ENCODE results near the gene MARF1. TPM values are rescaled to one million over a fixed set of nuclear protein-coding genes. Genes with fewer than 3 reads are reported as not detected.
"Not testable (repeated sequence)": the region's sequence is repeated elsewhere in the genome, so short reads cannot be mapped to it uniquely, and the experiment has no call there.

MARF1 gene, protein sequence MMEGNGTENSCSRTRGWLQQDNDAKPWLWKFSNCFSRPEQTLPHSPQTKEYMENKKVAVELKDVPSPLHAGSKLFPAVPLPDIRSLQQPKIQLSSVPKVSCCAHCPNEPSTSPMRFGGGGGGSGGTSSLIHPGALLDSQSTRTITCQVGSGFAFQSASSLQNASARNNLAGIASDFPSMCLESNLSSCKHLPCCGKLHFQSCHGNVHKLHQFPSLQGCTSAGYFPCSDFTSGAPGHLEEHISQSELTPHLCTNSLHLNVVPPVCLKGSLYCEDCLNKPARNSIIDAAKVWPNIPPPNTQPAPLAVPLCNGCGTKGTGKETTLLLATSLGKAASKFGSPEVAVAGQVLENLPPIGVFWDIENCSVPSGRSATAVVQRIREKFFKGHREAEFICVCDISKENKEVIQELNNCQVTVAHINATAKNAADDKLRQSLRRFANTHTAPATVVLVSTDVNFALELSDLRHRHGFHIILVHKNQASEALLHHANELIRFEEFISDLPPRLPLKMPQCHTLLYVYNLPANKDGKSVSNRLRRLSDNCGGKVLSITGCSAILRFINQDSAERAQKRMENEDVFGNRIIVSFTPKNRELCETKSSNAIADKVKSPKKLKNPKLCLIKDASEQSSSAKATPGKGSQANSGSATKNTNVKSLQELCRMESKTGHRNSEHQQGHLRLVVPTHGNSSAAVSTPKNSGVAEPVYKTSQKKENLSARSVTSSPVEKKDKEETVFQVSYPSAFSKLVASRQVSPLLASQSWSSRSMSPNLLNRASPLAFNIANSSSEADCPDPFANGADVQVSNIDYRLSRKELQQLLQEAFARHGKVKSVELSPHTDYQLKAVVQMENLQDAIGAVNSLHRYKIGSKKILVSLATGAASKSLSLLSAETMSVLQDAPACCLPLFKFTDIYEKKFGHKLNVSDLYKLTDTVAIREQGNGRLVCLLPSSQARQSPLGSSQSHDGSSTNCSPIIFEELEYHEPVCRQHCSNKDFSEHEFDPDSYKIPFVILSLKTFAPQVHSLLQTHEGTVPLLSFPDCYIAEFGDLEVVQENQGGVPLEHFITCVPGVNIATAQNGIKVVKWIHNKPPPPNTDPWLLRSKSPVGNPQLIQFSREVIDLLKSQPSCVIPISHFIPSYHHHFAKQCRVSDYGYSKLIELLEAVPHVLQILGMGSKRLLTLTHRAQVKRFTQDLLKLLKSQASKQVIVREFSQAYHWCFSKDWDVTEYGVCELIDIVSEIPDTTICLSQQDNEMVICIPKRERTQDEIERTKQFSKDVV (N-terminal part only)
- 10 to 100 TPM; 72.6 to 80.2 TPM for total RNA-seq

DNA sequence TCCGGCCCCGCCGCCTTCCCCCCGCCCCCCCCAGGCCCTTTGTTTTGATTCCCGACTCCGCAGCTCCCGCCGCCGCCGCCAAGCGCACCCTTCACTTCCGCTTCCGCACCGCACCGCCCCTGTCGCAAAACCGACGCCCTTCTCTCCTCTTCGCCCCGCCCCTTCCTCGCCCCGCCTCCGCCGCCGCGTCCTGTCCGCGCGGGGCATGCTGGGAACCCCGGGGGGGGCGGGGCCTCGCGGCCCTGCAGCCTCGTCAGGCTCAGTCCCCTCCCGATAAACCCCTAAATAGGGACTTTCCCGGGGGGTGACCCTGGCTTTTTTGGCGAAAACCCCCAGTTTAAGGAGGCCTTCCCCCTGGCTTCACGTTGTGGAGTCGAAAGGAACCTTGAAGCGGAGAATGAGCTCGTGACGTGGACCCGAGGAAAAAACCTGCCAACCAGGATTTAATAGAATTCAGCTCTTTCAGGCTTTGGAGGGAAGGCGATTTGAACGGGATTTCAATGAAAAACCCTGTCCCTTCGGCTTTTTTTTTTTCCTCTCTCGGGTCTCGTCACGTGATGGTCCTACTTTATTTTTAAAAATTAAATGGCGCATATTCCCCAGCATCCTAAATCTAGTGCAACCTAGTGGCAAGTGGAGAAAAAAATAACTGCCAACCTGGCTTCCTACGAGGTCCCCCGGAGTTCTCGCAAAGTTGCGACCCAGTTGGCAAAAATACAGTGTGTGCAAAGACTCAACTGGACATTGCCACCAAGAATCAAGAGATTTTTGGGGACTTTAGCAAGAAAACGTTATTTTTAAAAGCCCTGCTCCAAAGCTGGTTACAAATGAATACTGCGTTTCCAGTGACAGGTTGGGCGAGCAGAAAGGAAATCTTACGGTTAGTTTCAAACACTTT lies at the start of gene MARF1:
TSS of gene MARF1 (minus strand) at position 107 of the 898 bp plus-strand sequence. CDS start 3,921 bp downstream, outside the sequence.
- H3K4me1 Mint-ChIP-seq (ENCODE audit: low read depth), result peaks cover 61% of the 10 kb centered on the region
- H3K9me3 Mint-ChIP-seq, result no peaks in the 10 kb centered on the region
- H3K27me3 Mint-ChIP-seq (ENCODE audit: low read depth), result no peaks in the 10 kb centered on the region
- peak within 1 kb of the TSS; percentile 85 for H3K4me3 Mint-ChIP-seq
- CTCF ChIA-PET, result interaction anchor here (0.6 to 1.5 kb wide), 11 partner anchors 8 to 218 kb away, joined by 3 to 5 read pairs (median 4); no protein-coding TSS in a partner anchor
- peak; percentile 99 for DNase-seq
- intact Hi-C loops (cut with micrococcal nuclease), result loop anchor here (1.0 to 10.0 kb wide), 8 partner anchors 8 to 628 kb away; partner anchors contain the start of gene CEP20
- H3K27ac Mint-ChIP-seq, result peak within 1 kb of the TSS; percentile 99
- H3K36me3 Mint-ChIP-seq (ENCODE audit: low read depth), result peaks cover 8% of the 10 kb centered on the region

DNA sequence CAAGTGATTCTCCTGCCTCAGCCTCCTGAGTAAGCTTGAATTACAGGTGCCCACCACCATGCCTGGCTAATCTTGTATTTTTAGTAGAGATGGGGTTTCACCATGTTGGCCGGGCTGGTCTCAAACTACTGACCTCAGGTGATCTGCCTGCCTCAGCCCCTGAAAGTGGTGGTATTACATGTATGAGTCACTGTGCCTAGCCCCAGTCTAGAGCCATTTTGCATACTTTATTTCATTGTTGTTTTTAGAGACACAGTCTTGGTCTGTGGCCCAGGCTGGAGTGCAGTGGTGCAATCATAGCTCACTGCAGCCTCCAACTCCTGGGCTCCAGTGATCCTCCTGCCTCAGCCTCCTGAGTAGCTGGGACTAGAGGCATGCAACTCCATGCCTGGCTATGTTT lies 49.6 kb upstream of the MARF1 start:
- H3K4me1 Mint-ChIP-seq (ENCODE audit: low read depth); H3K27me3 Mint-ChIP-seq (ENCODE audit: low read depth); H3K27ac Mint-ChIP-seq; H3K9me3 Mint-ChIP-seq; H3K4me3 Mint-ChIP-seq; DNase-seq; intact Hi-C loops (cut with micrococcal nuclease): not testable (repeated sequence)
- CTCF ChIA-PET, result interaction anchor here (1.4 kb wide), 1 partner anchor 12 kb away, joined by 3 read pairs; no protein-coding TSS in a partner anchor
- H3K36me3 Mint-ChIP-seq (ENCODE audit: low read depth), result peaks cover 48% of the 10 kb centered on the region

DNA sequence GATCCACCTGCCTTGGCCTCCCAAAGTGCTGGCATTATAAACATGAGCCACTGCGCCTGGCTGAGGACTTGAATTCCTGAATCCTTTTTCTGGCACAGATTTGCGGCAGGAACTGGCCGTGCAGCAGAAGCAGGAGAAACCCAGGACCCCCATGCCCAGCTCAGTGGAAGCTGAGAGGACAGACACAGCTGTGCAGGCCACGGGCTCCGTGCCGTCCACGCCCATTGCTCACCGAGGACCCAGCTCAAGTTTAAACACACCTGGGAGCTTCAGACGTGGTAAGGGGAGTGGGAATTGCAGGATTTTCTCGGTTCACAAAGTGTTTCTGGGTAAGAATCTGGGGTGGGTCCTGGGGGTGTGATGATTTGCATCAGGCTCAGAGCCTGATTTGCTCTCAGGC lies 48.1 kb upstream of the MARF1 start:
- CTCF ChIA-PET, result no interaction called here
- Mint-ChIP-seq H3K9me3 (no peaks in the 10 kb centered on the region), H3K4me1 (ENCODE audit: low read depth) (no peaks in the 10 kb centered on the region), H3K27ac (no peak overlapping the region), H3K27me3 (ENCODE audit: low read depth) (no peaks in the 10 kb centered on the region), H3K4me3 (no peak overlapping the region), H3K36me3 (ENCODE audit: low read depth) (peaks cover 45% of the 10 kb centered on the region)
- no peak for DNase-seq
- intact Hi-C loops (cut with micrococcal nuclease), result no loop called here

DNA sequence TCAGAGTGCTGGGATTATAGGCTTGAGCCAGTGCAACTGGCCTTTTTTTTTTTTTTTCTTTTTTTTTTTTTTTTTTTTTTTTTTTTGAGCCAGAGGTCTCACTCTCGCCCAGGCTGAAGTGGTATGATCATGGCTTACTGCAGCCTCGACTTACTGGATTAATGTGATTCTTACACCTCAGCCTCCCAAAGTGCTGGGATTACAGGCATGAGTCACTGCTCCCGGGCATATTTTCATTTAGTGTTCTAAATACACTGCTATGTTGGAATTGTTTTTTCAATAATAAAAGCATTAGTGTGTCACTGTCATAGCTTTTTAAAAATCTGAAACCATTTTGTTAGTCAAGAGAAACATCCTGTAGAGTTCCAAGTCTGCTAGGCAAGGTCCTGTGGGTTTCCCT lies 47.3 kb upstream of the MARF1 start:
- H3K36me3 Mint-ChIP-seq (ENCODE audit: low read depth), result peaks cover 46% of the 10 kb centered on the region
- no peak for DNase-seq

DNA sequence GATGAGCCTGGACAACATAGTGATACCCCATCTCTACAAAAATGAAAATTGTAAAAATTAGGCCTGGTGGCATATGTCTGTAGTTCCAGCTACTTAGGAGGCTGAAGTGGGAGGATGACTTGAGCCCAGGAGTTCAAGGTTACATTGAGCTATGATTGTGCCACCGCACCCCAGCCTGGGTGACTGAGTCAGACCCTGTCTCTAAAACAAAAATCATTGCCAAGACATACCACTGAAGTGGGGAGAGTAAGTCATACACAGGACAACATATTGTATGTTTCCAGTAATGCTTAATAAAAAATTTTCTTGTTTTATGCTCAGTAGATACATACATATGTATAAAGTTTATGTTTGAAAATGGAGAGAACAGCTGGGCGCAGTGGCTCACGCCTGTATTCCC lies 46.3 kb upstream of the MARF1 start:
- peaks cover 45% of the 10 kb centered on the region for H3K36me3 Mint-ChIP-seq (ENCODE audit: low read depth)
- no peaks in the 10 kb centered on the region for H3K27me3 Mint-ChIP-seq (ENCODE audit: low read depth)
- H3K9me3 Mint-ChIP-seq, result no peaks in the 10 kb centered on the region
- no peaks in the 10 kb centered on the region for H3K4me1 Mint-ChIP-seq (ENCODE audit: low read depth)
- intact Hi-C loops (cut with micrococcal nuclease), result no loop called here
- no peak overlapping the region for H3K4me3 Mint-ChIP-seq
- no peak overlapping the region for H3K27ac Mint-ChIP-seq
- CTCF ChIA-PET, result no interaction called here
- no peak for DNase-seq

More for the DNA sequence above, 47.3 kb upstream of the MARF1 start:
- H3K4me3 Mint-ChIP-seq, result no peak overlapping the region
- no peaks in the 10 kb centered on the region for H3K9me3 Mint-ChIP-seq
- CTCF ChIA-PET, result no interaction called here
- no peaks in the 10 kb centered on the region for H3K27me3 Mint-ChIP-seq (ENCODE audit: low read depth)
- H3K4me1 Mint-ChIP-seq (ENCODE audit: low read depth), result no peaks in the 10 kb centered on the region
- H3K27ac Mint-ChIP-seq, result no peak overlapping the region
- intact Hi-C loops (cut with micrococcal nuclease), result no loop called here

DNA sequence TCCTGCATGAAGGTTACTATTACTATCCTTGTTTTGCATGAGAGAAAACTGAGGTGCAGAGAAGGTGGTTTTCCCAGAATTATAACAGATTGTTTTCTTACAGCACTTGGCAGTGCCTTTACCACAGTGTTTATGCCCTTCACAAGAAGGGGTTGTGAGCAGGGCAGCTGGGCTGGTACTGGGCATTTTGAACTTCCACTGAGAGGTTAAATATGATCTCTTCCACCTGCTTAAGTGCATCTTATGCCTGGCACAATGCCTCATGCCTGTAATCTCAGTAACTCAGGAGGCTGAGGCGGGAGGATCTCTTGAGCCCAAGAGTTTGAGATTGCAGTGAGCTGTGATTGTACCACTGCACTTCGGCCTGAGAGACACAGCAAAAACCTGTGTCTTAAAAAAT lies 43.3 kb upstream of the MARF1 start:
- peaks cover 36% of the 10 kb centered on the region for H3K36me3 Mint-ChIP-seq (ENCODE audit: low read depth)
- H3K27ac Mint-ChIP-seq, result no peak overlapping the region
- peaks cover 6% of the 10 kb centered on the region for H3K4me1 Mint-ChIP-seq (ENCODE audit: low read depth)
- CTCF ChIA-PET, result no interaction called here
- H3K27me3 Mint-ChIP-seq (ENCODE audit: low read depth), result no peaks in the 10 kb centered on the region
- no peak for DNase-seq
- H3K4me3 Mint-ChIP-seq, result no peak overlapping the region
- intact Hi-C loops (cut with micrococcal nuclease), result no loop called here
- no peaks in the 10 kb centered on the region for H3K9me3 Mint-ChIP-seq

DNA sequence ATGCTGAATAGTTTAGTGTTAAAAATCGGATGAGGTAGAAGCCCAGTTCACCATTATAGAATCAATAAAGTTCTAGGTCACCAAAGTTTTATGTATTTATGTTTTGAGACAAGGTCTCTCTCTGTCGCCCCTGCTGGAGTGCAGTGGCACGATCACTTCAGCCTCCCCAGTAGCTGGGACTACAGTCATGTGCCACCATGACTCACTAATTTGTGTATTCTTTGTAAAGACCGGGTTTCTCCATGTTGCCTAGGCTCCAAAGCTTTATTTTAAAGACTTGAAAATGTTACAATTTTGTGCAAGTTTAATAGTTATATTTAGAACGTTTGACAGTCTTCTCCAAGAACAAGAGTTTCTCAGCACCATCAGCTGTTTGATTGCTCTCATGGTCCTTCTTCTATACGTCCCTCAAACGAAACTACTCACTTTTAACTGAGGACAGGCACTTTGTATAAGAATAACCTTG lies 39.2 kb upstream of the MARF1 start:
- H3K9me3 Mint-ChIP-seq, result no peaks in the 10 kb centered on the region
- CTCF ChIA-PET, result interaction anchor here (0.6 to 1.2 kb wide), 3 partner anchors 9 to 11 kb away, joined by 3 read pairs; no protein-coding TSS in a partner anchor
- no peak overlapping the region for H3K4me3 Mint-ChIP-seq
- H3K27me3 Mint-ChIP-seq (ENCODE audit: low read depth), result no peaks in the 10 kb centered on the region
- no peak overlapping the region for H3K27ac Mint-ChIP-seq
- H3K4me1 Mint-ChIP-seq (ENCODE audit: low read depth), result peaks cover 6% of the 10 kb centered on the region
- peaks cover 31% of the 10 kb centered on the region for H3K36me3 Mint-ChIP-seq (ENCODE audit: low read depth)
- intact Hi-C loops (cut with micrococcal nuclease), result loop anchor here (1.0 kb wide), 1 partner anchor 31 kb away; no protein-coding TSS in a partner anchor
- DNase-seq, result peak; percentile 72

DNA sequence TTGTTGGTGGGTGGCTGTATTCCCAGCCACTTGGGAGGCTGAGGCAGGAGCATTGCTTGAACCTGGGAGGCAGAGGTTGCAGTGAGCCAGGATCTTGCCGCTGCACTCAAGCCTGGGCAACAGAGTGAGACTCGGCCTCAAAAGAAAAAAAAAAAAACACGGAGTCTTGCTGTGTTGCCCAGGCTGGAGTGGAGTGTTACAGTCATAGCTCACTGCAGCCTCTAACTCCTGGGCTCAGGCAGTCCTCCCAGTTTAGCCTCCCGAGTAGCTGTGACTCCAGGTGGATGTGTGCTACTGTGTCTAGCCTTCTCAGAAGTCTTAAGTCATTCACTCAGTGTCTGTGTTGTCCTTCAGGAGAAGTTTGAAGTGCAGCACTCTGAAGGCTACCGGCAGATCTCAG lies 34.5 kb upstream of the MARF1 start:
- DNase-seq, result no peak
- Mint-ChIP-seq H3K9me3 (no peaks in the 10 kb centered on the region), H3K27ac (no peak overlapping the region), H3K36me3 (ENCODE audit: low read depth) (peaks cover 42% of the 10 kb centered on the region), H3K4me1 (ENCODE audit: low read depth) (peaks cover 35% of the 10 kb centered on the region), H3K4me3 (no peak overlapping the region), H3K27me3 (ENCODE audit: low read depth) (no peaks in the 10 kb centered on the region)
- intact Hi-C loops (cut with micrococcal nuclease), result loop anchor here (10.0 kb wide), 2 partner anchors 277 to 447 kb away; no protein-coding TSS in a partner anchor
- CTCF ChIA-PET, result no interaction called here

DNA sequence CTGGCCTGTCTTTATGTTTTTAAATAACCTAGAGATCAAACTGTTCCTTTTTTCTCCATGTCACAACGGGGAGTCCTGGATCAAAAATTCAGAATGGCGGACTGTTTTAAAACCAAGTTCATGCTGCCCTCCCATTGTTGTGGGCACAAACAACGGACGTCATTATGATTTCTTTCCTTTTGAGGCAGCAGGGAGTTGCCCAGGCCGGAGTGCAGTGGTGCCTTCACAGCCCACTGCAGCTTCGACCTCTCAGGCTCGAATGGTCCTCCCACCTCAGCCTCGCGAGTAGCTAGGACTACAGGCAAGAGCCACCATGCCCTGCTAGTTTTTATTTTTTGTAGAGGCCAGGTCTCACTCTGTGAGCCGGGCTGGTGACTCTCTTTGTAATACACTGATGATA lies 33.6 kb upstream of the MARF1 start:
- DNase-seq, result no peak
- no peak overlapping the region for H3K27ac Mint-ChIP-seq
- CTCF ChIA-PET, result no interaction called here
- H3K4me3 Mint-ChIP-seq, result no peak overlapping the region
- intact Hi-C loops (cut with micrococcal nuclease), result loop anchor here (10.0 kb wide), 2 partner anchors 278 to 448 kb away; no protein-coding TSS in a partner anchor
- H3K27me3 Mint-ChIP-seq (ENCODE audit: low read depth), result no peaks in the 10 kb centered on the region
- no peaks in the 10 kb centered on the region for H3K9me3 Mint-ChIP-seq
- peaks cover 40% of the 10 kb centered on the region for H3K4me1 Mint-ChIP-seq (ENCODE audit: low read depth)
- H3K36me3 Mint-ChIP-seq (ENCODE audit: low read depth), result peaks cover 41% of the 10 kb centered on the region

DNA sequence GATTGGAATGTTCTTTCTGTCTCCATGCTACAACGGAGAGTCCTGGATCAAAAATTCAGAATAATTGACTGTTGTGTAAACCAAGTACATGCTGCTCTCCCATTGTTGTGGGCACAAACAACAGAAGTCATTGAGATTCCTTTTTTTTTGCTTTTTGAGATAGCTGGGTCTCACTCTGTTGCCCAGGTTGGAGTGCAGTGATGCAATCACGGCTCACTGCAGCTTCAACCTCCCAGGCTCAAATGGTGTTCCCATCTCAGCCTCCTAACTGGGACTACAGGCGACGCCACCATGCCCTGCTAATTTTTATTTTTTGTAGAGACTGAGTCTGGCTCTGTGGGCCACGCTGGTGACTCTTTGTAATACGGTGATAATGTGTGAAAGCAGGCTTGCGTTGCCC lies 31.6 kb upstream of the MARF1 start:
- peaks cover 43% of the 10 kb centered on the region for H3K4me1 Mint-ChIP-seq (ENCODE audit: low read depth)
- CTCF ChIA-PET, result no interaction called here
- peak overlapping the region; percentile 89 for H3K27ac Mint-ChIP-seq
- DNase-seq, result no peak
- no peak overlapping the region for H3K4me3 Mint-ChIP-seq
- no peaks in the 10 kb centered on the region for H3K9me3 Mint-ChIP-seq
- H3K27me3 Mint-ChIP-seq (ENCODE audit: low read depth), result no peaks in the 10 kb centered on the region
- H3K36me3 Mint-ChIP-seq (ENCODE audit: low read depth), result peaks cover 41% of the 10 kb centered on the region
- intact Hi-C loops (cut with micrococcal nuclease), result loop anchor here (10.0 kb wide), 2 partner anchors 280 to 450 kb away; no protein-coding TSS in a partner anchor

All from activated naive CD4-positive, alpha-beta T cell treated with anti-CD3 and anti-CD28 coated beads for 36 hours (primary cell).